Measurements from ENCODE around the gene SETD3.

Gene SETD3

GRCh38 chr14:99497341-99497740 lies 16.7 kb upstream of the SETD3 start:
- no peak for DNase-seq (ENCODE audit: low read depth)

DNA sequence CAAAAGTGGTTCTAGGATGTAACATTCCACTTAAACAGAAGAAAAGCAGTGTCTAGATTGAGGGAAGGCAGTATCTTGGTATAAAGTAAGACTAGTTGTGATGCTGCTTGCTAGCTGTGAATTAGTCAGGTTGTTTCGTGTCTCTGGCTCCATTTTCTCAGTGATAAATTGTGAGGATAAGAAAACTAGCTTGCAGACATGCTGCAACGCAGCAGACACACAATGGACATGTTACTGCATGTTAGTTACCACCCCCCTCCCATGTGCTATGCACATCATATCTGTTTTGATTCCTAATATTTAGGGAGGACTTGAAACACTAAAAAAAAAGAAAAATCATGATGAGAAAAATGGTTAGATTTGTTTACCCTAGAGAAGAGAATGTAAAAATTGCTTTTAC lies 3.4 kb upstream of the SETD3 start:
- no peak for DNase-seq (ENCODE audit: low read depth)

- DNase-seq (ENCODE audit: low read depth) = no peak
Observed at GRCh38 chr14:99481745-99482099, 1.1 kb upstream of the SETD3 start.

GRCh38 chr14:99480917-99481744 lies 472 bp upstream of the SETD3 start, which contains the start of gene CCNK:
CCNK (plus strand) TSS chr14:99481409; CDS start chr14:99492678, 11,269 bp downstream.
- DNase-seq (ENCODE audit: low read depth) = peak; percentile 99

GRCh38 chr14:99479160-99479905 lies 1.3 kb downstream of the SETD3 start:
- DNase-seq (ENCODE audit: low read depth) = no peak

GRCh38 chr14:99478128-99478527 lies 2.5 kb downstream of the SETD3 start:
- DNase-seq (ENCODE audit: low read depth) = no peak

GRCh38 chr14:99476864-99477263 lies 3.8 kb downstream of the SETD3 start:
- DNase-seq (ENCODE audit: low read depth) = no peak

GRCh38 chr14:99475660-99476059 lies 5.0 kb downstream of the SETD3 start:
- DNase-seq (ENCODE audit: low read depth) = no peak

DNA sequence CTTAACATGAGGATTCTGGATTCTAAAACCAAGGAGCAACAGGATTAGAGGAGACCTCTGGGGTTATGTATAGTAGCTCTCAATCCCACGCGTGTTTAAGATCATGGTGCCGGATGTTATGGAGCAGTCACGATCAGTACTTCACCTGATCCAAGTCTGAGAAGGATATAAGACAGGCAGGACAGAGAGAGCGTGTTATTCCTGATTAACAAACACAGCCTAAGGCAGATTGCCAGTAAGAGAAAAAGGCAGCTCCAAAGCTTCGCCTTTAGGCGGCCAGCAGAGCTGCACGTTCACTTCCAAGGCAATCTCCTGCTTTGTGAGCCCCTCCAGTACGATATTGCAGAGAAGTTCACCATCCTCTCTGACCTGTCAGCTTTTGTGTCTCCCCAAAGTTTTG lies 5.5 kb downstream of the SETD3 start:
- DNase-seq (ENCODE audit: low read depth) = no peak

DNA sequence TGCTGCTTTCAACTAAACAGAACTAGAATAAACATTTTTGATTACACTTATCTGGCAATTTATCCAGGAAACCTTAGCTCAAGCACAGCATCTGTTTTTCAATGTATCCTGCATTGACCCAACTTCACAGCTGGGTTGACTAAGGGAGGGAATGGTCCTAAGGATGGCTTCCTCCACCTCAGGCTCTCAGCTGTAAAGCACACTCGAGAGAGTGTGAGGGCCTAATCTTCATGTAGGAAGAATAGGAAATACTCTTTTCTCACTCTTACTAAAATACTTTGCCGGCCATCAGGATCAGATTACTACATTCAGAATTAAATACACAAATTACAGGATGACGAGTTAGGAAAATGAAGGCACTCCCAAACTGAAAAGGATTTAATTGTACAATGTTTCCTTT lies 7.2 kb downstream of the SETD3 start:
- no peak for DNase-seq (ENCODE audit: low read depth)

DNA sequence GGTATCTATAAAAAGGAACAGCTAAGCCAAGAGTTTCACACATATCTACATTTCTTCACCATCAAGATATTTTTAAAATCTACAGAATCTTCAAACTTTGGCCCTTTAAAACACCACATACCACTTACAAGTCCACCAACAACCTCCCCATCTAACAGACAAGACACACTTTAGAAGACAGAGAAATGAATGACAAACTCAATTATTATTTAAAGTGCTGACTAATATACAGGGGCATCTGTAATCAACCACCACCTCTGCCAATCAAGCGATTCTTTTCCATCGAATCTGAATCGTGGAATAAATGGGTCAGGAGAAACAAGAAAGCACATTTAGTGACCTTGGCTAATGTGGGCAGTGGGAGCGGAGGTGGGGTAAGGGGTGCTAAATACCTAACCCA lies 7.7 kb downstream of the SETD3 start:
- DNase-seq (ENCODE audit: low read depth) = no peak

- DNase-seq (ENCODE audit: low read depth) = no peak
Observed at GRCh38 chr14:99471731-99472130, 8.9 kb downstream of the SETD3 start.

DNA sequence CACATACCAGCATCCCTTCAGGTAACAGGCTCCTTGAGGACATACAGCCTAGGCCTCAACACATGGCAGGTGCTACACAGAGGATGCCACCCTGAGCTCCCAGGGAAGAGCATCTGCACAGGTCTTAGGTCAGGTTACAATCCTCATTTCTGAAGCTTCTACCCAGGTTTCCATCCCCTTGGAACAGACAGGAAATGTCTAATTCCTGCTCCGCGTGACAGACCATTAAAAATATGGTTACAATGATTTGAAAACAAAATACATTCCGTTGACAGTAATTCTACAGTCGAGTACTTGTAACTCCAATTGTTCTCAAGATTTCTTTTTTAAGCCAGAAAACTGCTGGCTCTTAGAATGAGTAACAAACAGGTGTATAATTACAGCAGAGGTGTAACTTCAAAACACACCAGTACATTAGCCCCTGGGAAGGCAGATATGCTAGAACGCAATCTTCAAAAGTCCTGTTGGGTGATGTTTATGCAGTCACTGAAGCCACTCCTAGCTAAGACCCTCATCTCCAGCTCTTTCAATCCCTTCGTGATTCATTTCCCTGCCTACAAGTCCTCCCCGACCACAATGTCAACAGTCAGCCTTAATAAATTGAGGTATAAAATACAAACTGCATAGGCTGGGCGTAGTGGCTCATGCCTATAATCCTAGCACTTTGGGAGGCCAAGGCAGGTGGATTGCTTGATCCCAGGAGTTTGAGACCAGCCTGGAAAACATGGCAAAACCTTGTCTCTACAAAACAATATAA lies 11.6 kb downstream of the SETD3 start:
- no peak for DNase-seq (ENCODE audit: low read depth)

- no peak for DNase-seq (ENCODE audit: low read depth)
Observed at GRCh38 chr14:99468081-99468480, 12.6 kb downstream of the SETD3 start.

DNA sequence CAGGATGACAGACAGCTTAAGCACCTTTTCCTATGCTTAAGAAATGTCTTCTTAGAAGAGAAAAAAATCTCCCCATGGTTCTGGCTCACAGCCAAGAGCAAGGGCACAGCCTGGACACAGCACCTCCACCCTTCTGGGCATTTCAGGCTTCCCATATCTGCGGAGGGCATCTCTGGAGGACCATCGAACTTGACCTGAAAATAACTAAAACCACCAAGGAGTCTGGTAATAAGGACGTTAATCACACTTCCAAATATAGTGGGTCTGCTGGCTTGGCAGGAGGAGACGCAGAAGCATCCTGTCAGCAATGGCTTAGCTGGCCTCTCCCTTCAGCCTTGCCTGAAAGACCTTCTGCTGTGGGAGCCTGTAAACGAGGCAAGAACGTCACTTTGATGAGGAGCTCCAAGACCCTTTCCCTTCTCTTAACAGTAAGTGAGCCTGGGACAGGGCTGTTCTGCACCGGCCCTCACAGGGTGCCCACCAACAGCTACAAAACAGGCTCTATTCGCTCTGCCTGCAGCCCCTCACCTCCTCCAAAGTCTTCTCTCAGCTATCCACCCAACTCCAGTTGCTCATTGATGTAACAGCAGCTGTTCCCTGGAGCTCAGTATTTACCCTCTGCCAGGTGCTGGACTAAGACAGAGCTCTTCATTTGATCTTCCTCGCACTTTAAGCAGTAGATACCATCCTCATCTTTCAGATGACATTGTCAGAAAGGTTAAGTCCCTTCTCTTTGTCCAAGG lies 13.2 kb downstream of the SETD3 start:
- DNase-seq (ENCODE audit: low read depth) = no peak

GRCh38 chr14:99466758-99467157 lies 13.9 kb downstream of the SETD3 start:
- no peak for DNase-seq (ENCODE audit: low read depth)

DNA sequence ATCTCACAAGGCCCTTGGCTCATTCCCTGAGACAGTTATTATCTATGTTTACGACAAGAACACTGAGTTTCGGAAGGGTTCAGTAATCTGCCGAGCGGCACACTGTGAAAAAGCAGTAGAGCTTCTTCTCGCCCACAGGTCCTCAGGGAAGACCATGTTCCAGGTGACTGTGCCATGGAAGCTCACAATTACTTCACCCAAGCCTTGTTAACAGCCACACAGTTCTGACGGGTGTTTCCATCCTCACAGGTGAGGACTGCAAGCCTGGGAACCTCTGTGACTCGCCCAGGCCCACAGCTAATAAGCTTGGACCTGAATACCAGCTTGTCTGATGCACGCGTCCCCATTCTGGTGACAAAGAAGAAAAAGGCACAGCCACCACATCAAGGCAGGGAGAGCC lies 15.4 kb downstream of the SETD3 start:
- no peak for DNase-seq (ENCODE audit: low read depth)

DNA sequence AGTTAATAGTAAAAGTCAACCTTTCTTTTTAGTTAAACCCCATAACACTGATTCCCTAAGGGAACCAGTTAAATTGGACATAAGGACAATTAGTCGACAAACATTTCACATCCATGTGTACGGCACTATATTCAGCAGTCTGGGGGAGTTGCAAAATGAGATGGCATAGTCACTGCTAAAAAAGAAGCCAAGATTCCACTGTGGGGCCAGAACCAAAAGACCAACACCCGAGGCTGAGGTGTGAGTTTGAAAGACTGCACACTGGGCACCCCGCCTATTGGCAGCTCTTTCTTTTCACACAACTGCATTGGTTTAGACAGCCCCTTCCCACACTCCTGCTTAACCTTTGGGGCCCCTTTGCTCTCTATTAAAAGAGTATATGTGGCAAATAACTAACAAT lies 16.7 kb downstream of the SETD3 start:
- no peak for DNase-seq (ENCODE audit: low read depth)

DNA sequence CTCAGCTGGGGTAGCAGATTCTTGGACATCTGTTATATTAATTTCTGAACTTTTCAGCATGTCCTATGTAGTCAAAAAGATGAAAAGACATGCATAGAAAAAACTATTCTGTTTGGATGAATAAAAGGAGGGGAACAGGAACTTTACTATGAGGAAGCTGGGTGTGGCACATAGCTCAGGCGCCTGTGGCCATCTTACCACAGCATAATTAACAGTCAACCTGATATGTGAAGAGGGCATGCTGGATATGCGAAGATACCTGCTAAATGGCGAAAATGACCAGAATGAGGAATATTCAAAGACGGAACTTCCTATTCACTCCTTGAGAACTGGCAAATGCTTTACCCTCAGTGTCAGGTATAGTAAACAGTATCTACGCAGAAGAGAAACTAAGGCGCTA lies 18.4 kb downstream of the SETD3 start:
- DNase-seq (ENCODE audit: low read depth) = no peak

DNA sequence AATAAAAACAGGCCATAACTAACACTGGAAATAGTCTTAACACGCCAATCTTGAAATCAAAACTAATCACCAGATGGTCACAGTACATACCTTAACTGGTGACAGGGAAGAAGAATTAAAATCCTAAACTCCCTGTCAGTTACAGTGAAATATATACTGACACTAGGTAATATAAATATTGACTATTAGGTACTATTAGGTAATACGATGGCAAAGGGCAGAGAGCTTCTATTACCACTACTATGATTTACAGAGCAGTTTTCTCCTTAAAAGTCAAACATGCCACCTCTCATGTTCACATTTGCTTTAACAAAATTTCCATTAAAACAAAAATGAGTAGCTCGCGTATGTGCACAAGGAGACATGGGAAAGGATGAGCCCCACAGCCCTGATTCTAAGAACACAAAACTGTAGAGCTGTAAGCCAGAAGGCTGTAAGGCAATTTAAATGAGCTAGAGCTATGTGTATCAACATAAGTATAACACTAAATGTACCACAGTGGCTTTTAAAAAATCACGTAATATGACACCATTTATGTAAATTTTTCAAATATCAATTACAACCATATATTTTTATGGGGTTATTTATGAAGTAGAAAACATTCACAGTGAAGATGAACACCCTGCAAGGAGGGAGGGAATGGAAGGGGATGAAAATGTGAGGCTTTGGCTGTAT lies 19.1 kb downstream of the SETD3 start:
- DNase-seq (ENCODE audit: low read depth) = no peak

- no peak for DNase-seq (ENCODE audit: low read depth)
Observed at GRCh38 chr14:99460793-99461192, 19.9 kb downstream of the SETD3 start.
